ENCODE data around the gene HMCN2. TPM values are rescaled to one million over a fixed set of nuclear protein-coding genes. Genes with fewer than 3 reads are reported as not detected.

HMCN2 gene
- total RNA-seq, 1 donor from 2014 or later = 7.8 TPM

GRCh38 chr9:130383979-130384676 lies 118.6 kb downstream of the HMCN2 start:
- TF ChIP-seq CTCF (IDR thresholded peaks at IDR 0.05) = no peak
- no peak for DNase-seq
- Histone ChIP-seq H3K27me3 (no peaks in the 10 kb centered on the region), H3K4me3 (no peak overlapping the region), H3K4me1 (no peaks in the 10 kb centered on the region), H3K9me3 (no peaks in the 10 kb centered on the region), H3K36me3 (no peaks in the 10 kb centered on the region), H3K27ac (no peak overlapping the region)
- no peak for ATAC-seq
- intact Hi-C loops (cut with DNase I) = no loop called here

- no peak overlapping the region for H3K27ac ChIP-seq
- H3K4me3 ChIP-seq = no peak overlapping the region
- no peak for TF ChIP-seq CTCF (IDR thresholded peaks at IDR 0.05)
- H3K9me3 ChIP-seq = no peaks in the 10 kb centered on the region
- ATAC-seq (no peak), DNase-seq (no peak)
- intact Hi-C loops (cut with DNase I) = no loop called here
- no peaks in the 10 kb centered on the region for H3K4me1 ChIP-seq
- H3K36me3 ChIP-seq = no peaks in the 10 kb centered on the region
- H3K27me3 ChIP-seq = no peaks in the 10 kb centered on the region
These were observed 119.7 kb downstream of the HMCN2 start for GRCh38 chr9:130385257-130385656.

GRCh38 chr9:130387398-130387797 lies 121.8 kb downstream of the HMCN2 start:
- Histone ChIP-seq H3K27me3 (no peaks in the 10 kb centered on the region), H3K27ac (no peak overlapping the region), H3K9me3 (no peaks in the 10 kb centered on the region), H3K4me1 (no peaks in the 10 kb centered on the region), H3K36me3 (no peaks in the 10 kb centered on the region), H3K4me3 (no peak overlapping the region)
- DNase-seq = no peak
- intact Hi-C loops (cut with DNase I) = no loop called here
- no peak for ATAC-seq
- no peak for TF ChIP-seq CTCF (IDR thresholded peaks at IDR 0.05)

- no peak for ATAC-seq
- Histone ChIP-seq H3K36me3 (no peaks in the 10 kb centered on the region), H3K27me3 (no peaks in the 10 kb centered on the region), H3K4me3 (no peak overlapping the region), H3K9me3 (no peaks in the 10 kb centered on the region), H3K27ac (no peak overlapping the region), H3K4me1 (no peaks in the 10 kb centered on the region)
- TF ChIP-seq CTCF (IDR thresholded peaks at IDR 0.05) = no peak
- intact Hi-C loops (cut with DNase I) = no loop called here
- DNase-seq = no peak
These were observed 122.3 kb downstream of the HMCN2 start for GRCh38 chr9:130387905-130388304.

- H3K9me3 ChIP-seq = no peaks in the 10 kb centered on the region
- H3K4me3 ChIP-seq = no peak overlapping the region
- no peaks in the 10 kb centered on the region for H3K36me3 ChIP-seq
- no peaks in the 10 kb centered on the region for H3K27me3 ChIP-seq
- H3K27ac ChIP-seq = no peak overlapping the region
- no peak for DNase-seq
- no peaks in the 10 kb centered on the region for H3K4me1 ChIP-seq
- no peak for ATAC-seq
- intact Hi-C loops (cut with DNase I) = no loop called here
- TF ChIP-seq CTCF (IDR thresholded peaks at IDR 0.05) = no peak
These were observed 124.8 kb downstream of the HMCN2 start for GRCh38 chr9:130390390-130390789.

GRCh38 chr9:130390986-130391385 lies 125.4 kb downstream of the HMCN2 start:
- no peaks in the 10 kb centered on the region for H3K27me3 ChIP-seq
- intact Hi-C loops (cut with DNase I) = no loop called here

More at GRCh38 chr9:130390986-130391385, 125.4 kb downstream of the HMCN2 start:
- Histone ChIP-seq H3K4me3 (no peak overlapping the region), H3K27ac (no peak overlapping the region), H3K36me3 (no peaks in the 10 kb centered on the region), H3K9me3 (no peaks in the 10 kb centered on the region), H3K4me1 (no peaks in the 10 kb centered on the region)
- TF ChIP-seq CTCF (IDR thresholded peaks at IDR 0.05) = no peak
- DNase-seq = no peak
- no peak for ATAC-seq
